GM19099 (cell line): ENCODE data around the gene SLC6A19.

Experiments used
- POLR2A ChIP-seq: IDR thresholded peaks from 3 replicates; pipeline ENCODE4 v1.6.1; 2011; ENCODE audit warnings: low read depth; ENCODE audit not compliant: insufficient read length; ENCODE audit errors: extremely low read depth

SLC6A19 gene

DNA sequence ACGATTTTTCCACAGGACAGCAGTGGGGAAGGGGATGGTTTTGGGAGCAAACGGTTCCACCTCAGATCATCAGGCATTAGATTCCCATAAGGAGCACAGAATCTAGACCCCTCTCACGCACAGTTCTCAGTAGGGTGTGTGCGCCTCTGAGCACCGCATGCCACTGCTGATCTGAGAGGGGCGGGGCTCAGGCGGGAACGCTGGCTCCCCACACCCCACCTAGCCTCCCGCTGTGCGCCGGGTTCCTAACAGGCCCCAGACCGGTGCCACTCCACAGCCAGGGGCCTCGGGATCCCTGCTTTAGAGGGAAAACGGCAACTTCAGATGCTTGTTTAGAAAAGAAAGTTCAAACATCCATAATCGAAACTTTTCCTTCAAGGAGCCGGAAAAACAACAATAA lies 73.1 kb downstream of the SLC6A19 start:
- TF ChIP-seq POLR2A = no peak
